Breast epithelium (tissue), 3 donors: Measurements from ENCODE around the gene GIMAP5.

Experiments
- POLR2A ChIP-seq: fragments of 450-650 bp; IDR thresholded peaks from one replicate; pipeline ENCODE4 v1.6.1; 2016; ENCODE audit warnings: antibody characterized with exemption, mild to moderate bottlenecking, moderate library complexity
- POLR2AphosphoS5 ChIP-seq, 3 donors: sonication (generic); formaldehyde crosslinking; IDR thresholded peaks; one replicate each; pipeline ENCODE4 v1.6.1; 2017; ENCODE audit warnings: antibody characterized with exemption in 3 of 3

DNA sequence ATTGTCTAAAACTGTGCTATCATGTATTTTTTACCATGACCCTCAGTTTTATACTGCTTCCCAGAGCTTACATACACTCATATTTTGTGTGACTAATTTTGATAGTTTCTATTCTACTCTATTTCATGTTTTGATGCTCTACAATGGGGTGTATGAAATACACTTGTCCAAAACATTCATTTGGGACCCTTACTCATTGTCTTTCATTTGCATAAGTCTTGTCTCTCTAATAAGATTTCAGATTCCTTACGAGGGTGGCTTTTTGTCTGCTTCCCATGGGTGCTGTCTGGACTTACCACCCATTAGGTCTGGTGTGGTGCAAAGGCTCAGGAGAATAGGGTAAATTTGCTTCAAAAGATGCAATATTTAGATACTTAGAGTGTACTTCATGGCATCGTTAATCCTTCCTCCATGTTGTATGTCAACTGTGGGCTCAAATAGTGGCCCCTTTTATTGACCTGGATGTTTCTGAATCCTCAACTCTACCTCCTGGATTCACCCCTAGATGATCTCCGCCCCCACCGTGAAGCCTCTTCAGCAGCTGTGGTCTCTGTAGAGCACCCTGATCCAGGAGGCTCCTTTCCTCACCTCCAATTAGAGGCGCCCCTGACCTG lies 3.6 kb upstream of the GIMAP5 start:
- no peak for TF ChIP-seq POLR2AphosphoS5 (IDR thresholded peaks at IDR 0.05)
- TF ChIP-seq POLR2A = no peak
